Vagina (tissue), 2 donors: ENCODE data around the gene DNMT1.

ENCODE experiments used
- CTCF ChIP-seq, 3 experiments: fragments of 450-650 bp in 2 of 3; fragments of 200-600 bp in 1 of 3; sonication (generic) in 1 of 3; IDR thresholded peaks; one replicate each; pipeline ENCODE4 v1.5.1; 2017 to 2019; ENCODE audit warnings: antibody characterized with exemption in 3 of 3, mild to moderate bottlenecking in 2 of 3, moderate library complexity in 2 of 3
- POLR2AphosphoS5 ChIP-seq, 2 donors: sonication (generic); formaldehyde crosslinking; IDR thresholded peaks; one replicate each; pipeline ENCODE4 v1.9.0; 2017; ENCODE audit warnings: antibody characterized with exemption in 2 of 2, mild to moderate bottlenecking in 2 of 2, low read depth in 1 of 2; ENCODE audit not compliant: insufficient read depth in 1 of 2

GRCh38 chr19:10183926-10184325, 10.8 kb downstream of the DNMT1 start:
- TF ChIP-seq CTCF (IDR thresholded peaks at IDR 0.05) = no peak
- TF ChIP-seq POLR2AphosphoS5 (IDR thresholded peaks at IDR 0.05; ENCODE audit: insufficient read depth in 1 of 2, low read depth in 1 of 2) = no peak
